HepG2 (cell line): ENCODE results near the gene ERVMER34-1. TPM values are rescaled to one million over a fixed set of nuclear protein-coding genes. Genes with fewer than 3 reads are reported as not detected.

Source experiments
- ATAC-seq: fragments of 200-7000 bp; cut with Tn5 transposase; 3 replicates; pipeline ENCODE4 v1.9.1; 2020; ENCODE audit warnings: mild to moderate bottlenecking, moderate library complexity
- BruUV-seq: library from RNA; stranded (reverse); fragments of 400-500 nt; replicated peaks from 2 replicates; lab custom pipeline; 2021; lab: Mats Ljungman, UMichigan
- CTCF ChIA-PET: fragments of 300-600 bp; formaldehyde crosslinking; extraction: SDS; loops from one replicate; lab custom pipeline; 2021; ENCODE audit warnings: low total read pairs, inconsistent platforms, low intra/inter-chr PET ratio; lab: Yijun Ruan, JAX
- POLR2A ChIA-PET: fragments of 350-600 bp; sonication (Branson Sonifier 250); formaldehyde crosslinking; loops from one replicate; lab custom pipeline; 2020; ENCODE audit warnings: antibody characterized with exemption, inconsistent platforms; lab: Yijun Ruan, JAX
- DNase-seq: peaks from one replicate; pipeline ENCODE4 v3.0.0-alpha.2; 2015; ENCODE audit warnings: low spot score
- FAIRE-seq: peaks from 3 replicates; lab custom pipeline; 2011; peaks lifted over from hg19 to GRCh38; lab: Jason Lieb, UNC
- H2AFZ ChIP-seq: one replicate; pipeline ENCODE4 v1.6.1; 2011; ENCODE audit warnings: low read length, inconsistent platforms
- H3K27ac ChIP-seq: fragments of 300-600 bp; 3 replicates; pipeline ENCODE4 v1.8.0; 2011; ENCODE audit warnings: mixed run types, mild to moderate bottlenecking, mixed read lengths, low read length, inconsistent platforms; ENCODE audit not compliant: insufficient read depth; ENCODE audit errors: extremely low read length
- H3K27me3 ChIP-seq, 2 experiments: fragments of 200-600 bp in 1 of 2; 2 replicates in 1 of 2; 3 replicates in 1 of 2; pipeline versions ENCODE4 v1.6.0 to v1.8.0; 2011; ENCODE audit warnings: low read length in 2 of 2, mild to moderate bottlenecking in 2 of 2, moderate library complexity in 2 of 2, inconsistent platforms in 1 of 2; ENCODE audit not compliant: insufficient read depth in 2 of 2, control insufficient read depth in 1 of 2
- H3K36me3 ChIP-seq, 2 experiments: fragments of 200-600 bp in 1 of 2; replicated peaks in 1 of 2; 2 replicates in 1 of 2; 3 replicates in 1 of 2; pipeline versions ENCODE4 v1.5.1 to v1.8.0; 2011; ENCODE audit warnings: low read length in 2 of 2, inconsistent platforms in 1 of 2; ENCODE audit not compliant: insufficient read depth in 2 of 2, control insufficient read depth in 1 of 2
- H3K4me1 ChIP-seq: 2 replicates; pipeline ENCODE4 v1.5.1; 2012; ENCODE audit warnings: low read length, inconsistent platforms; ENCODE audit not compliant: insufficient read depth
- H3K4me2 ChIP-seq: 2 replicates; pipeline ENCODE4 v1.6.0; 2011; ENCODE audit warnings: low read depth, low read length, inconsistent platforms
- H3K4me3 ChIP-seq, 3 experiments: fragments of 200-600 bp in 1 of 3; sonication (generic), shearing (Covaris generic) in 1 of 3; replicated peaks in 1 of 3; 2 replicates each; pipeline ENCODE4 v1.5.1; 2011 to 2016; ENCODE audit warnings: low read length in 3 of 3, inconsistent platforms in 2 of 3, low read depth in 2 of 3, mild to moderate bottlenecking in 2 of 3, control low read depth in 1 of 3, mixed read lengths in 1 of 3; ENCODE audit not compliant: insufficient read depth in 1 of 3
- H3K79me2 ChIP-seq: one replicate; pipeline ENCODE4 v1.6.1; 2011; ENCODE audit warnings: low read length, inconsistent platforms; ENCODE audit not compliant: insufficient read depth
- H3K9ac ChIP-seq: 2 replicates; pipeline ENCODE4 v1.6.0; 2011; ENCODE audit warnings: mild to moderate bottlenecking, low read depth, low read length, inconsistent platforms; ENCODE audit not compliant: insufficient read depth
- H3K9me3 ChIP-seq: 2 replicates; pipeline ENCODE4 v1.5.1; 2012; ENCODE audit warnings: mild to moderate bottlenecking, low read length
- H4K20me1 ChIP-seq: 2 replicates; pipeline ENCODE4 v1.6.0; 2011; ENCODE audit warnings: inconsistent platforms, mild to moderate bottlenecking, low read length, moderate library complexity; ENCODE audit not compliant: insufficient read depth
- ATF2 ChIP-seq: sonication (generic); formaldehyde crosslinking; IDR thresholded peaks from 2 replicates; pipeline ENCODE4 v1.4.0; 2020; ENCODE audit warnings: missing genetic modification reagents
- GLI4 ChIP-seq: sonication (generic); formaldehyde crosslinking; IDR thresholded peaks from 2 replicates; pipeline ENCODE4 v1.5.1; 2020; ENCODE audit warnings: missing genetic modification reagents, mild to moderate bottlenecking, moderate library complexity, borderline replicate concordance
- GZF1 ChIP-seq: sonication (generic); formaldehyde crosslinking; IDR thresholded peaks from 2 replicates; pipeline ENCODE4 v1.5.1; 2020; ENCODE audit warnings: mild to moderate bottlenecking, missing genetic modification reagents
- KLF15 ChIP-seq: sonication (generic); formaldehyde crosslinking; IDR thresholded peaks from 2 replicates; pipeline ENCODE4 v1.8.1; 2023; ENCODE audit warnings: borderline replicate concordance, mild to moderate bottlenecking, inconsistent platforms, missing genetic modification reagents, mixed read lengths
- PHF20 ChIP-seq: sonication (generic); formaldehyde crosslinking; IDR thresholded peaks from 2 replicates; pipeline ENCODE4 v1.5.0; 2020; ENCODE audit warnings: mild to moderate bottlenecking, missing genetic modification reagents
- RFX1 ChIP-seq: fragments of 450-650 bp; IDR thresholded peaks from 2 replicates; pipeline ENCODE4 v1.6.1; 2017
- TBP ChIP-seq: sonication (generic); formaldehyde crosslinking; IDR thresholded peaks from 2 replicates; pipeline ENCODE4 v1.5.0; 2020; ENCODE audit warnings: missing genetic modification reagents
- ZHX2 ChIP-seq, 2 experiments: sonication (generic) in 1 of 2; formaldehyde crosslinking in 1 of 2; IDR thresholded peaks; 2 replicates each; pipeline versions ENCODE4 v1.6.1 to v1.9.0; 2014 to 2022; ENCODE audit warnings: antibody characterized with exemption in 1 of 2, borderline replicate concordance in 1 of 2, inconsistent platforms in 1 of 2, low read depth in 1 of 2, missing genetic modification reagents in 1 of 2
- ZMYM2 ChIP-seq: sonication (generic); formaldehyde crosslinking; IDR thresholded peaks from 2 replicates; pipeline ENCODE4 v1.8.0; 2022; ENCODE audit warnings: mild to moderate bottlenecking, missing genetic modification reagents
- ZNF124 ChIP-seq: sonication (generic); formaldehyde crosslinking; IDR thresholded peaks from 2 replicates; pipeline ENCODE4 v1.4.0; 2020; ENCODE audit warnings: missing genetic modification reagents
- ZNF224 ChIP-seq: sonication (generic); formaldehyde crosslinking; IDR thresholded peaks from 2 replicates; pipeline ENCODE4 v1.5.0; 2020; ENCODE audit warnings: mild to moderate bottlenecking, missing genetic modification reagents
- ZSCAN5A ChIP-seq: sonication (generic); formaldehyde crosslinking; IDR thresholded peaks from 2 replicates; pipeline ENCODE4 v1.8.0; 2022; ENCODE audit warnings: mild to moderate bottlenecking, missing genetic modification reagents, borderline replicate concordance
- WGBS: methylation state at CpG from one replicate; pipeline ENCODE4 v1.1.6; 2017; ENCODE audit warnings: low lambda C conversion rate; 5-methylcytosine and 5-hydroxymethylcytosine counted together
- in situ Hi-C: cut with HindIII; loops from 2 replicates; pipeline ENCODE4 v1.10.0; 2017; ENCODE audit warnings: low pct_unique_long_range_greater_than_20kb; ENCODE audit not compliant: extremely low pct_ligation_motif_present
- intact Hi-C: fragments of 100-400 bp; cut with micrococcal nuclease; formaldehyde crosslinking; loops from one replicate; pipeline ENCODE4 v1.10.0; 2022; ENCODE audit not compliant: unreplicated experiment
- polyA plus RNA-seq, 8 experiments: library from polyadenylated mRNA; depleted of rRNA in 3 of 8; stranded (reverse) in 7 of 8; unstranded in 1 of 8; fragments of >200 nt; fragmentation: Illumina TruSeq in 4 of 8; extraction: Trizol in 4 of 8; gene quantifications; 2 replicates each; pipeline versions ENCODE4 v1.2.1 to v1.2.3, GENCODE V29; 2011 to 2016; ENCODE audit warnings: low read depth in 4 of 8, missing spikeins in 1 of 8, mixed read lengths in 1 of 8; ENCODE audit not compliant: insufficient read depth in 1 of 8
- total RNA-seq, 5 experiments: library from RNA; depleted of rRNA; stranded (reverse); fragments of >200 nt; fragmentation: Illumina TruSeq; extraction: Trizol; gene quantifications; 2 replicates each; pipeline ENCODE4 v1.2.3, GENCODE V29; 2016; ENCODE audit warnings: low read depth in 1 of 5

The ERVMER34-1 gene
- total and polyA plus RNA-seq, 2 of the 13 experiments (the other 11 are each of a cell fraction or from before 2014, with no cell fraction given): 0.04 to 0.35 TPM

- Histone ChIP-seq H4K20me1 (no peaks in the 10 kb centered on the region), H3K79me2 (no peaks in the 10 kb centered on the region), H3K27ac (no peak overlapping the region), H3K9me3 (no peaks in the 10 kb centered on the region), H3K27me3 (peaks cover 0 to 1% of the 10 kb centered on the region in 2 experiments; a peak in 1 of 5 replicates), H3K4me2 (no peak overlapping the region), H3K4me1 (0 out of 2 replicates have a peak, but pooled peaks cover 7% of the 10 kb centered on the region), H3K4me3 (no peak overlapping the region), H3K36me3 (no peaks in the 10 kb centered on the region), H3K9ac (no peak overlapping the region), H2AFZ (no peak overlapping the region)
- intact Hi-C loops: no loop called here
- ChIA-PET CTCF (no interaction called here), POLR2A (interaction anchor here (1.5 to 1.9 kb wide), 2 partner anchors 8 to 18 kb away, joined by 5 to 13 read pairs; no protein-coding TSS in a partner anchor)
- DNase-seq: no peak
- ATAC-seq: no peak
- no peak for FAIRE-seq
- 13% methylated on average over 1 of the region's 1 CpG for WGBS
- in situ Hi-C loops: loop anchor here (25.0 kb wide), 1 partner anchor 283 kb away; no protein-coding TSS in a partner anchor
- BruUV-seq: no TSS peak
- no peak for TF ChIP-seq ZNF124 (CRISPR knock-in tag)
- TF ChIP-seq ZSCAN5A (CRISPR knock-in tag): no peak
- no peak for TF ChIP-seq GLI4 (CRISPR knock-in tag)
- TF ChIP-seq KLF15 (CRISPR knock-in tag): no peak
- TF ChIP-seq GZF1 (CRISPR knock-in tag): no peak
- no peak for TF ChIP-seq PHF20 (CRISPR knock-in tag)
- no peak for TF ChIP-seq ATF2 (CRISPR knock-in tag)
- no peak for TF ChIP-seq RFX1
- no peak for TF ChIP-seq ZMYM2 (CRISPR knock-in tag)
- TF ChIP-seq TBP (CRISPR knock-in tag): no peak
- TF ChIP-seq ZHX2 (IDR thresholded peaks at IDR 0.05; ENCODE audit: low read depth): no peak
- TF ChIP-seq ZHX2 (CRISPR knock-in tag; IDR thresholded peaks at IDR 0.05; ENCODE audit: borderline replicate concordance): no peak
- no peak for TF ChIP-seq ZNF224 (CRISPR knock-in tag)
These were observed 47.1 kb downstream of the ERVMER34-1 start for GRCh38 chr4:52704133-52704532.
